Lung (tissue), 12 donors: ENCODE data around the gene DAZL. TPM values are rescaled to one million over a fixed set of nuclear protein-coding genes. Genes with fewer than 3 reads are reported as not detected.

Experiments used
- ATAC-seq: fragments of 200-7000 bp; cut with Tn5 transposase; one replicate; pipeline ENCODE4 v1.9.1; 2020; ENCODE audit warnings: moderate number of reproducible peaks; ENCODE audit not compliant: insufficient read depth, low FRiP score
- DNase-seq, 3 donors: peaks; one replicate each; pipeline ENCODE4 v3.0.0-alpha.2; 2013 to 2017
- H3K27ac ChIP-seq, 2 donors: one replicate each; pipeline ENCODE4 v1.5.1; 2013; ENCODE audit warnings: mild to moderate bottlenecking in 2 of 2, moderate library complexity in 2 of 2, control low read depth in 1 of 2, inconsistent platforms in 1 of 2, low read depth in 1 of 2, low read length in 1 of 2
- H3K27me3 ChIP-seq, 3 donors: one replicate each; pipeline ENCODE4 v1.5.1; 2013; ENCODE audit warnings: low read length in 2 of 3; ENCODE audit not compliant: control insufficient read depth in 3 of 3, insufficient read depth in 3 of 3
- H3K36me3 ChIP-seq, 4 donors: one replicate each; pipeline ENCODE4 v1.5.1; 2013; ENCODE audit warnings: low read length in 4 of 4, mild to moderate bottlenecking in 1 of 4, moderate library complexity in 1 of 4; ENCODE audit not compliant: control insufficient read depth in 4 of 4, insufficient read depth in 4 of 4
- H3K4me1 ChIP-seq, 5 donors: one replicate each; pipeline ENCODE4 v1.5.1; 2013; ENCODE audit warnings: low read length in 5 of 5, mild to moderate bottlenecking in 2 of 5, moderate library complexity in 1 of 5; ENCODE audit not compliant: control insufficient read depth in 5 of 5, insufficient read depth in 5 of 5
- H3K4me3 ChIP-seq: one replicate; pipeline ENCODE4 v1.5.1; 2013; ENCODE audit warnings: mild to moderate bottlenecking, control low read depth, moderate library complexity
- H3K9ac ChIP-seq, 2 donors: one replicate each; pipeline ENCODE4 v1.5.1; 2013; ENCODE audit warnings: low read length in 2 of 2, control low read depth in 1 of 2; ENCODE audit not compliant: insufficient read depth in 1 of 2
- H3K9me3 ChIP-seq, 4 donors: one replicate each; pipeline ENCODE4 v1.5.1; 2013; ENCODE audit warnings: low read length in 3 of 4, mild to moderate bottlenecking in 1 of 4, moderate library complexity in 1 of 4; ENCODE audit not compliant: control insufficient read depth in 4 of 4, insufficient read depth in 3 of 4
- WGBS, 2 donors: extraction: QIAGEN DNeasy Blood & Tissue Kit; methylation state at CpG; one replicate each; pipeline ENCODE4 v1.1.7; 2013; 5-methylcytosine and 5-hydroxymethylcytosine counted together
- polyA plus RNA-seq, 2 donors: library from polyadenylated mRNA; stranded (reverse); fragments of 200-250 nt; gene quantifications; one replicate each; pipeline ENCODE4 v1.2.1, GENCODE V29; 2013
- total RNA-seq, 2 donors: library from RNA; depleted of rRNA in 1 of 2; stranded (reverse); fragments of >200 nt in 1 of 2; gene quantifications; one replicate each; pipeline ENCODE4 v1.2.1, GENCODE V29; 2014 to 2021
- TF ChIP-seq, protein P1 (sequence below): IDR thresholded peaks from 2 replicates; pipeline ENCODE4 v1.5.1; 2012; ENCODE audit warnings: mild to moderate bottlenecking; ENCODE audit errors: control extremely low read depth, extremely low read depth
- donor health status: control.
- donor health status: control.
- donor health status: Bipolar disorder and iron deficiency.
- donor health status: healthy.
- donor health status: DM: yes; HTN: yes; CAD: no.

The DAZL gene
- total and polyA plus RNA-seq, 4 donors, result 0.09 TPM; not detected in 3

DNA sequence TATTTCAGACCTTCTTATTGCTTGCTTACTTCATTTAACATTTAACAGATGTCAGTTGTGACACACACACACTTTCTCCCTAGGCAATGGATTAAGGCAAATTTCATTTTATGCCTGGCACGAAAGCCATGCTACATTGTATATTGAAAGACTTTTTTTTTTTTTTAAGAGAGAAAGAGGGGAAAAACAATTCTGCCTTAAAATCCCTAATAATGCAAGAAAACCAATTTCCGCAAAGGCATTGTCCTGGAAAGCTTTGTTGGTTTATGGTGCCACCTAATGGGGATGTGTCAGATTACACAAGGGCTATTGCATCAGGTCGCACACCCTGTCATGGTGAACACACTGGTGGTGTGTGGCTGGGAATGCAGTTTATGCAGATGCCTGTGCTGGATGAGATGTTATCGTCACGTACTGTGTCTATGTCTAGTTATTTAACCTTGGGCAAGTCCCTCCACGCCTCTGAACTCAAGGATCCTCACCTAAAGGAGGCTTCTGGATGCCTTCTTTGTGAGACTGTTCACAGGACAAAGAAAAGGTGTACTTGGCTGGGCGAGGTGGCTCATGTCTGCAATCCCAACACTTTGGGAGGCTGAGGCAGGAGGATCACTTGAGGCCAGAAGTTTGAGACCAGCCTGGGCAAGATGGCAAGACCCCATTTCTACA lies 54.4 kb downstream of the DAZL start:
- DNase-seq, result peak; percentile 87 to 94 (median 93)
- Histone ChIP-seq H3K9me3 (peaks cover 0 to 2% (median 0%) of the 10 kb centered on the region in 4 donors), H3K9ac (peak overlapping the region in 1 of 2 donors; percentile 1), H3K4me1 (peaks cover 0 to 6% (median 0%) of the 10 kb centered on the region in 5 donors), H3K36me3 (no peaks in the 10 kb centered on the region), H3K4me3 (no peak overlapping the region), H3K27ac (peak overlapping the region in 1 of 2 donors; percentile 48), H3K27me3 (no peaks in the 10 kb centered on the region)
- TF ChIP-seq, protein P1, sequence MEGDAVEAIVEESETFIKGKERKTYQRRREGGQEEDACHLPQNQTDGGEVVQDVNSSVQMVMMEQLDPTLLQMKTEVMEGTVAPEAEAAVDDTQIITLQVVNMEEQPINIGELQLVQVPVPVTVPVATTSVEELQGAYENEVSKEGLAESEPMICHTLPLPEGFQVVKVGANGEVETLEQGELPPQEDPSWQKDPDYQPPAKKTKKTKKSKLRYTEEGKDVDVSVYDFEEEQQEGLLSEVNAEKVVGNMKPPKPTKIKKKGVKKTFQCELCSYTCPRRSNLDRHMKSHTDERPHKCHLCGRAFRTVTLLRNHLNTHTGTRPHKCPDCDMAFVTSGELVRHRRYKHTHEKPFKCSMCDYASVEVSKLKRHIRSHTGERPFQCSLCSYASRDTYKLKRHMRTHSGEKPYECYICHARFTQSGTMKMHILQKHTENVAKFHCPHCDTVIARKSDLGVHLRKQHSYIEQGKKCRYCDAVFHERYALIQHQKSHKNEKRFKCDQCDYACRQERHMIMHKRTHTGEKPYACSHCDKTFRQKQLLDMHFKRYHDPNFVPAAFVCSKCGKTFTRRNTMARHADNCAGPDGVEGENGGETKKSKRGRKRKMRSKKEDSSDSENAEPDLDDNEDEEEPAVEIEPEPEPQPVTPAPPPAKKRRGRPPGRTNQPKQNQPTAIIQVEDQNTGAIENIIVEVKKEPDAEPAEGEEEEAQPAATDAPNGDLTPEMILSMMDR, result peak; percentile 96
- peak; percentile 87 for ATAC-seq
- WGBS, 2 donors, result 14 to 15% methylated on average over 7 of the region's 7 CpGs

DNA sequence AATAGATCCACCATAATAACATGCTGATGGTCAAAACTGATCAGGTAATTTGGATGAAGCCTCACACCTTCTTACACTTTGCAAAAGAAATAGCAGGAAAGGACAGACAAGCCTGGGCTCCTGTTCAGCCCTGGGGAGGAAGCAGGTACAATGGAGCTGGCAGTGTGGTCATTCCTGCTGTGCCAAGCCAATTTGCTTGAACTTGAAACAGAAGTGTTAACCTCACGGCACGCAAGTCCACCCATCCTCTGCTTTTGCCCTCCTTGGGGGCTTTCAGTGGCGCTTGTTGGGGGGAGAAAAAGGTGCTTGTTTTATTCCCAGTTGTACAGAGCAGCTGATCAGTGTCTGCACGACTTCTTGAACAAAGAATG lies 54.9 kb downstream of the DAZL start:
- Histone ChIP-seq H3K4me1 (peaks cover 0 to 7% (median 0%) of the 10 kb centered on the region in 5 donors), H3K4me3 (no peak overlapping the region), H3K27me3 (no peaks in the 10 kb centered on the region), H3K27ac (peak overlapping the region in 1 of 2 donors; percentile 48), H3K9me3 (peaks cover 0 to 2% (median 0%) of the 10 kb centered on the region in 4 donors), H3K36me3 (no peaks in the 10 kb centered on the region), H3K9ac (peak overlapping the region in 1 of 2 donors; percentile 1)
- WGBS, 2 donors, result 47 to 59% methylated on average over 4 of the region's 4 CpGs
- TF ChIP-seq, protein P1, result no peak
- no peak for ATAC-seq
- peak in 1 of 3 donors; percentile 26 for DNase-seq

DNA sequence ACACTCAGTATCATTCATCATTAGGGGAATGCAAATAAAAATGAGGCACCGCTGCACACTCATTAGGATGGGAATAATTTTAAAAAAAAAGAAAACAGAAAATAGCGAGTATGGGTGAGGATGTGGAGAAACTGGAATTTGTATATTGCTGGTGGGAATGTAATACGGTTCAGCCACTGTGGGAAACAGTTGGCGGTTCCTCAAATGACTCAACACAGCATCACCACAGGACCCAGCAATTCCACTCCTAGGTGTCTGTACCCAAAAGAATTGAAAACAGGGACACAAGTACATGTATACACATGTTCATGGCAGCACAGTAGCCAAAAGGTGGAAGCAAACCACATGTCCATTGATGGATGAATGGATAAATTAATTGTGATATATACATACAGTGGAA lies 56.5 kb downstream of the DAZL start:
- Histone ChIP-seq H3K4me1 (peaks cover 0 to 7% (median 0%) of the 10 kb centered on the region in 5 donors), H3K27me3 (no peaks in the 10 kb centered on the region), H3K9me3 (no peaks in the 10 kb centered on the region), H3K9ac (no peak overlapping the region), H3K4me3 (no peak overlapping the region), H3K36me3 (no peaks in the 10 kb centered on the region), H3K27ac (no peak overlapping the region)
- WGBS, 2 donors, result 75 to 77% methylated on average over 4 of the region's 4 CpGs
- TF ChIP-seq, protein P1, result no peak
- ATAC-seq (no peak), DNase-seq (no peak)
